ENCODE data around the gene RNU2-1. TPM values are rescaled to one million over a fixed set of nuclear protein-coding genes. Genes with fewer than 3 reads are reported as not detected.

The RNU2-1 gene
- total RNA-seq (2022; extraction: Qiagen RNA extraction; ENCODE audit: low read depth): not detected in 5 replicates

GRCh38 chr17:43233877-43234276 lies at the start of gene RNU2-1:
RNU2-1 (minus strand) TSS chr17:43233977.

GRCh38 chr17:43228020-43228782 lies 5.6 kb downstream of the RNU2-1 start, which contains the start of gene CCDC200:
CCDC200 (minus strand) TSS chr17:43228623; CDS start chr17:43228554, 69 bp downstream.

GRCh38 chr17:43211480-43212402 lies 22.0 kb downstream of the RNU2-1 start, which contains the start of gene TMEM106A:
TMEM106A (plus strand) TSS chr17:43211875; CDS start chr17:43213042, 1,167 bp downstream.

Other genes starting within 250 kb of the RNU2-1 start
- gene RPL27, start 235.6 kb downstream of the RNU2-1 start, total RNA-seq (2022; extraction: Qiagen RNA extraction; ENCODE audit: low read depth): 2,855 to 3,764 TPM (median 2,988 TPM) in 5 replicates
- 16.9 to 21.8 TPM (median 17.9 TPM) in 5 replicates for gene IFI35, start 227.2 kb downstream of the RNU2-1 start, total RNA-seq (2022; extraction: Qiagen RNA extraction; ENCODE audit: low read depth)
- 214 to 226 TPM (median 218 TPM) in 5 replicates for gene VAT1, start 211.6 kb downstream of the RNU2-1 start, total RNA-seq (2022; extraction: Qiagen RNA extraction; ENCODE audit: low read depth)
- 0.10 to 0.16 TPM (median 0.12 TPM) in 5 replicates for gene RND2, start 208.7 kb downstream of the RNU2-1 start, total RNA-seq (2022; extraction: Qiagen RNA extraction; ENCODE audit: low read depth)
- gene BRCA1, start 108.6 kb downstream of the RNU2-1 start, total RNA-seq (2022; extraction: Qiagen RNA extraction; ENCODE audit: low read depth): 23.8 to 30.9 TPM (median 30.3 TPM) in 5 replicates
- gene NBR1, start 62.8 kb downstream of the RNU2-1 start, total RNA-seq (2022; extraction: Qiagen RNA extraction; ENCODE audit: low read depth): 38.9 to 52.0 TPM (median 47.8 TPM) in 5 replicates
- gene TMEM106A, start 22.1 kb downstream of the RNU2-1 start, total RNA-seq (2022; extraction: Qiagen RNA extraction; ENCODE audit: low read depth): 1.0 to 1.6 TPM (median 1.4 TPM) in 5 replicates
- not detected in 5 replicates for gene CCDC200, start 5.4 kb downstream of the RNU2-1 start, total RNA-seq (2022; extraction: Qiagen RNA extraction; ENCODE audit: low read depth)
- 15.4 to 24.2 TPM (median 19.6 TPM) in 5 replicates for gene ARL4D, start 165.0 kb upstream of the RNU2-1 start, total RNA-seq (2022; extraction: Qiagen RNA extraction; ENCODE audit: low read depth)
- gene DHX8, start 250.0 kb upstream of the RNU2-1 start, total RNA-seq (2022; extraction: Qiagen RNA extraction; ENCODE audit: low read depth): 41.5 to 49.2 TPM (median 45.7 TPM) in 5 replicates